ENCODE data around the gene C11orf54. TPM values are rescaled to one million over a fixed set of nuclear protein-coding genes. Genes with fewer than 3 reads are reported as not detected.

C11orf54 gene
- total RNA-seq, 2 donors from 2014 or later: 43.8 to 72.8 TPM

DNA sequence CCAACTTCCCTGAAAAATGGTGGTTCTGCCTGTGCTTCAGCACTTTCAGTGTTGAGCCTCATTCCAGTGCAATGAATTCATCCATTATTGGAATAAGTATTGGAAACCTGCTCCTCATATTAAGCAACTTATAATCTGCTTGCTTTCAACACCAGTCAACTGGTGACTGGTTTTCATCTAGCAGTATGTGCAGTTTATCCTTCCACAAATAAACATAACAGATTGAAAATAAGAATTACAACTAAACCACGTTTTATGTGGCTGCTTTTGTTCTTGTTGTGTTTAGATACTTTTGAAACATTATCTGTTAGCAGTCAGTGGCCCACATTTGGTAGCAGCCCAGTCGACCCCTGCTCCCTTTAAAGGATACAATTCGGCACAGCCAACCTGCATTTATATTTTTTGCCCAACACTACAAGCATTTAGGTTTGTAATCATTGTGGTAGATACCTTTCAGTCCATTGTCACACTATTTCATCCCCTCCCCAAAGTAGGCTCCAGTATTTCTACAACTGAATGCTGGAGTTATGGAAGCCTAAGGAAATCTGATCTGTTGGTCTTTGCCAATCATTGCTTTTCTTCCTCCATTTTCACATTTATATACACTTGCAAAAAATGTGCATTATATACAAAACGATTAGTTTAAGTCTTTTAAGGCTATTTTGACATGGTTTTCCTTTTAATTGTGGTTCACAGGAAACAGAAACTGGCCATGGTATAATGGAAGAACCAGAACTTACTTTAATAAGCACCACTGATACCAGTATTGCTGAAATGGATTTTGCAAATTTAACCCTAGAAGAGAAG is 13.3 kb upstream of the C11orf54 start:
- DNase-seq (ENCODE audit: low spot score): no peak
- Histone ChIP-seq H3K4me3 (no peak overlapping the region), H3K27ac (no peak overlapping the region), H3K36me3 (peaks cover 3 to 5% of the 10 kb centered on the region in 2 donors), H3K9me3 (no peaks in the 10 kb centered on the region), H3K27me3 (replicated peaks; ENCODE audit: insufficient read depth) (no peaks in the 10 kb centered on the region), H3K4me1 (replicated peaks) (no peaks in the 10 kb centered on the region)
- intact Hi-C loops (cut with DNase I): no loop called here
- TF ChIP-seq, protein P1, sequence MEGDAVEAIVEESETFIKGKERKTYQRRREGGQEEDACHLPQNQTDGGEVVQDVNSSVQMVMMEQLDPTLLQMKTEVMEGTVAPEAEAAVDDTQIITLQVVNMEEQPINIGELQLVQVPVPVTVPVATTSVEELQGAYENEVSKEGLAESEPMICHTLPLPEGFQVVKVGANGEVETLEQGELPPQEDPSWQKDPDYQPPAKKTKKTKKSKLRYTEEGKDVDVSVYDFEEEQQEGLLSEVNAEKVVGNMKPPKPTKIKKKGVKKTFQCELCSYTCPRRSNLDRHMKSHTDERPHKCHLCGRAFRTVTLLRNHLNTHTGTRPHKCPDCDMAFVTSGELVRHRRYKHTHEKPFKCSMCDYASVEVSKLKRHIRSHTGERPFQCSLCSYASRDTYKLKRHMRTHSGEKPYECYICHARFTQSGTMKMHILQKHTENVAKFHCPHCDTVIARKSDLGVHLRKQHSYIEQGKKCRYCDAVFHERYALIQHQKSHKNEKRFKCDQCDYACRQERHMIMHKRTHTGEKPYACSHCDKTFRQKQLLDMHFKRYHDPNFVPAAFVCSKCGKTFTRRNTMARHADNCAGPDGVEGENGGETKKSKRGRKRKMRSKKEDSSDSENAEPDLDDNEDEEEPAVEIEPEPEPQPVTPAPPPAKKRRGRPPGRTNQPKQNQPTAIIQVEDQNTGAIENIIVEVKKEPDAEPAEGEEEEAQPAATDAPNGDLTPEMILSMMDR (IDR thresholded peaks at IDR 0.05): no peak
- TF ChIP-seq POLR2AphosphoS5 (IDR thresholded peaks at IDR 0.05) (no peak), POLR2A (IDR thresholded peaks at IDR 0.05) (no peak)
- WGBS: 54% methylated on average over 4 of the region's 4 CpGs

DNA sequence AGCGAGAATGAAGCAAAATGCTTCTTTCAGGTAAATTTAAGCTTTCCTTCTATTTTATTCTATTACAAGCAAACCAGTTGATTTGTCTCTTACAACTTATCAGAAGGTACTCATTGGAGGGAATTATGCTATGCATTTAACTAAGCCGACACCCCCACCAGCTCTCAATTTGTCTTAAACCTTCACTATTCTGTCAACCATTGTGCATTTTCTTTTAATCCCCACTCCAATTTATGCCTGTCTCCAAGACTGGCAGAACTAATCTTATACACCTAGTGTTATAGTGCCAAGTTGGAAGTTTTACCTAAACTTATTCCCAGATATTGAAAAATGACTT is 12.7 kb upstream of the C11orf54 start:
- 97% methylated on average over 2 of the region's 2 CpGs for WGBS
- Histone ChIP-seq H3K4me3 (no peak overlapping the region), H3K4me1 (replicated peaks) (no peaks in the 10 kb centered on the region), H3K36me3 (peaks cover 3 to 5% of the 10 kb centered on the region in 2 donors), H3K27me3 (replicated peaks; ENCODE audit: insufficient read depth) (no peaks in the 10 kb centered on the region), H3K9me3 (no peaks in the 10 kb centered on the region), H3K27ac (no peak overlapping the region)
- intact Hi-C loops (cut with DNase I): no loop called here
- no peak for DNase-seq (ENCODE audit: low spot score)
- TF ChIP-seq POLR2AphosphoS5 (IDR thresholded peaks at IDR 0.05): no peak
- TF ChIP-seq, protein P1 (IDR thresholded peaks at IDR 0.05): no peak
- no peak for TF ChIP-seq POLR2A (IDR thresholded peaks at IDR 0.05)

DNA sequence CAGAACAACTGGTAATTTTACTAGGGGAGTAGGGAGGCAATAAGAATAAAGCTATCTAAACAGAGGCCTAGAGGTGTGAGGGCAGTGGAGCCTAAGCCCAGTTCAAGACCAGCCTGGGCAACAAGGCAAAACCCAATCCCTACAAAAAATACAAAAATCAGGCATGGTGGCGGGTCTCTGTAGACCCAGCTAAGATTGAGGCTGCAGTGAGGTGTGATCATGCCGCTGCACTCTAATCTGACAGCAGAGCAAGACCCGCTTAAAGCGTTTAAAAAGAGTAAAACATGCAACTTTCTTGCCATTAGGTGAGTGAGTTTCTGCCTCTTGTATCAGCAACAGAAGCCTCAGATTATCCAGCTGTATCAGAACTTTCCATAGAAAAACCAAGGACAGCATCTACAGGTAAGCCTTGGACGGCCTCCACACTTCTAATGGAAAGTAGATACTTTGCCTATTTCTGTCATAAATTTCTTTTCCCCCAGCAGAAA is 12.3 kb upstream of the C11orf54 start:
- TF ChIP-seq, protein P1 (IDR thresholded peaks at IDR 0.05): no peak
- TF ChIP-seq POLR2AphosphoS5 (IDR thresholded peaks at IDR 0.05): no peak
- TF ChIP-seq POLR2A (IDR thresholded peaks at IDR 0.05): no peak
- H3K27me3 ChIP-seq (replicated peaks; ENCODE audit: insufficient read depth): no peaks in the 10 kb centered on the region
- 95% methylated on average over 5 of the region's 5 CpGs for WGBS
- H3K36me3 ChIP-seq: peaks cover 3 to 5% of the 10 kb centered on the region in 2 donors
- no peaks in the 10 kb centered on the region for H3K9me3 ChIP-seq
- H3K4me3 ChIP-seq: no peak overlapping the region
- no peak overlapping the region for H3K27ac ChIP-seq
- intact Hi-C loops (cut with DNase I): no loop called here
- no peak for DNase-seq (ENCODE audit: low spot score)
- H3K4me1 ChIP-seq (replicated peaks): no peaks in the 10 kb centered on the region

DNA sequence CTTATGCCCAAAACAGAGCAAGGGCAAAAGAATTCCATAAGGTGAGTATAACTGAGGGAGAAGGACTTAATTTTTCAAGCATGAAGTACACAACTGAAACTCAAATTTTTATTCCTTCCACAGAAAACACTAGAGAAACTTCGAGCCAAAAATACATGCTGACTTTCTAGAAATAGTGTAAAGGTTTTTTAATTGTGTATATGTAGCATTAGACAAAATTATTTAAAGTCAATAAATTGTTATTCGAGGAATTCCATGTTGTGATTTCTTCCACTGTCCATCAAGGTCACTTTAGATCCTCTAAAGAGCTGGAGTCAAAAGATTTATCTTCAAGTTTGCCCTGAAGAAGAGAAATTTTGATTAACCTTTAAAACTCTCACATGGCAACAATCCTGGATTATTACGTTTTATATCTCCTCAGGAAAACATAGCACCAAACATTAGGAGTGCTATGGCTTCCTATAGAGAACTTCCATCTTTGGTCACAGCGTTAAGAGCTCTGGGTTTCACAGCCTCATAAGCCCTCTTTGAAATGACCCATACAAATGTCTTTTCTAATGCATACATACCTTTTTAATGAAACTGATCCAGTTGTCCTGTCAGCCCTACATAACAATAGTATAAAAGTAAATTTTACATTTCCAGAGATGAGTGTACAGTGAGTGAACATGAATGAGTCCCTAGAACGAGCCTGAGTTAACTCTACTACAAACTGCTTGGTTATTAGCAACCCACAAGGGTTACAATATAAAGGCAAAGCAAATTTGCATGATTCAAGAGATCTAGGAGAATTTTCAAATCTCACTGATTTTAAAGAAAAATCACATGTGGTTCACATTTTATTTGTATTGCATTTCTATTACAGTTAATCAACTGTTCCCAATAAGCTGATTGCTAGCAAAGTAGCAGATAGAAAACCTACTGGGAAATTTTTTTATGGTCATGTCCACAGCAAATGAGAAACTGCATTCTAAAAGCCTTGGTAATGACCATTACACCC is 11.1 kb upstream of the C11orf54 start:
- Histone ChIP-seq H3K4me1 (replicated peaks) (no peaks in the 10 kb centered on the region), H3K9me3 (no peaks in the 10 kb centered on the region), H3K27ac (no peak overlapping the region), H3K36me3 (peaks cover 3 to 5% of the 10 kb centered on the region in 2 donors), H3K27me3 (replicated peaks; ENCODE audit: insufficient read depth) (no peaks in the 10 kb centered on the region), H3K4me3 (no peak overlapping the region)
- TF ChIP-seq POLR2A (IDR thresholded peaks at IDR 0.05) (no peak), POLR2AphosphoS5 (IDR thresholded peaks at IDR 0.05) (no peak)
- TF ChIP-seq, protein P1 (IDR thresholded peaks at IDR 0.05): no peak
- intact Hi-C loops (cut with DNase I): no loop called here
- DNase-seq (ENCODE audit: low spot score): no peak
- WGBS: 87% methylated on average over 5 of the region's 5 CpGs

All from prostate gland (tissue), 2 donors.